ENCODE data around the gene SLC25A6. TPM values are rescaled to one million over a fixed set of nuclear protein-coding genes. Genes with fewer than 3 reads are reported as not detected.

The SLC25A6 gene
- total and polyA plus RNA-seq, 9 donors = 137 to 720 (median 643) TPM

DNA sequence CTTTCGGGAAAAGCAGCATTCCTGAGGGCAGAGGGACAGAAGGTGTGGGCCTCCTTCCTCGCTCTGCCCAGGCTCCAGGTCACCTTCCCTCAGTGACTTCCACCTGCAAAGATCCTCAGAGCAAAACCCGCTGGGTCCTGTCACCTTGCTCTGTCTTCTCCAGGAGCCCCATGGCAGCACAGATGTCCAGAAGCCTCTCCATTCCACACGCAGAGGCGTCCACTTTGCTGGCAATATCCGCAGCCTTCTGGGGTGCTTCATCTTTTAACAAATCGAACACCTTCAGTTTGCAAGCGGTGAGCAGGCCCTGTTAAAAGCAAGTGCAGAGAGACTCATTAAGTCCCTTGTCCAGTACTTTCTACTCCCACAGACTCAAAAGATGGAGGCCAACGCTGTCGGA, 33.5 kb upstream of the SLC25A6 start:
- 98% methylated on average over 8 of the region's 10 CpGs for WGBS (ENCODE audit: insufficient coverage)
- DNase-seq = no peak
- no peak overlapping the region for H3K27ac ChIP-seq (ENCODE audit: low read length)
- no peak overlapping the region for H3K4me3 ChIP-seq (ENCODE audit: low read length)
- peaks cover 30% of the 10 kb centered on the region for H3K9me3 ChIP-seq (replicated peaks; ENCODE audit: control insufficient read depth, low read depth, low read length)
- H3K27me3 ChIP-seq (ENCODE audit: control insufficient read depth, insufficient read depth, low read length) = peaks cover 2% of the 10 kb centered on the region
- peaks cover 36% of the 10 kb centered on the region for H3K36me3 ChIP-seq (ENCODE audit: control insufficient read depth, insufficient read depth, low read length)
- no peaks in the 10 kb centered on the region for H3K4me1 ChIP-seq (ENCODE audit: control insufficient read depth, insufficient read depth, low read length)

DNA sequence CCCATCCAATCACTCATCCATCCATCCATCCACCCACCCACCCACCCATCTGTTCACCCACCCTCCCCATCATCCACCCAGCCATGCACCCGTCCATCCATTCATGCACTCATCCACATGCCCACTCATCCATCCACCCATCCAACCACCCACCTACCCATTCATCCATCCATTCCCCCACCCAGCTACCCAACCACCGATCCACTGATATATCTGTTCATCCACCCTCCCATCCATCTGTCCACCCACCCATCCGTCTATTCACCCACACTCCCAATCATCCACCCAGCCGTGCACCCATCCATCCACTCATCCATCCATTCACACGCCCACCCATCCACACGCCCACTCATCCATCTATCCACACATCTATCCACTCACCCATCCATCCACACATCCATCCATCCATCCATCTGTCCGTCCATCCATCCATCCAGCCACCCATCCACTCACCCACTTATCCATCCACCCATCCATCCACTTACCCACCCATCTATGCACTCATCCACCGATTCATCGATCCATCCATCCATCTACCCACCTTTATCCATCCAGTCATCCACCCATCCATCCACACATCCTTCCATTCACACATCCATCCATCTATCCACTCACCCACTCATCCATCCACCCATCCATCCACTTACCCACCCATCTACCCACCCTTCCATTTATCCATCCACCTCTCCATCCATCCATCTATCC, 32.4 kb upstream of the SLC25A6 start:
- Histone ChIP-seq H3K4me1 (ENCODE audit: control insufficient read depth, insufficient read depth, low read length) (no peaks in the 10 kb centered on the region), H3K27ac (ENCODE audit: low read length) (no peak overlapping the region), H3K36me3 (ENCODE audit: control insufficient read depth, insufficient read depth, low read length) (peaks cover 38% of the 10 kb centered on the region), H3K4me3 (ENCODE audit: low read length) (no peak overlapping the region), H3K9me3 (replicated peaks; ENCODE audit: control insufficient read depth, low read depth, low read length) (peaks cover 30% of the 10 kb centered on the region), H3K27me3 (ENCODE audit: control insufficient read depth, insufficient read depth, low read length) (peaks cover 2% of the 10 kb centered on the region)
- DNase-seq = no peak
- 98% methylated on average over 9 of the region's 9 CpGs for WGBS (ENCODE audit: insufficient coverage)

DNA sequence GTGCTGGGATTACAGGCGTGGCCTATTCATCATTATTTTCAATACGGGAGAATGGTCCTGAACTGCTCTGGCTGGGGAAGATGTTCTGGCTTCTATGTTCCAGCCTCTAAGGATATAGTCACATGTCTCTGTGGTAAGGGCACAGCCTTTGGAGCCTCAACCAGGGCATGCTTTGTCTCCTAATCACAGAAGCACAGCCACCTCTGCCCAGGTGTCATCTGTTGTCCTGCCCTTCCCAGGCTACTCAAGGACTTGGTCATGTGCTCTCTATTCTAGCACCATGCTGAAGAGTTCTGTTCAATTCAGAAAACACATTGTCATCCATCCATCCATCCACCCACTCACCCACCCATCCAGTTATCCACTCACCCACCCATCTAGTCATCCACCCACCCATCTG, 31.3 kb upstream of the SLC25A6 start:
- 100% methylated on average over 1 of the region's 2 CpGs for WGBS (ENCODE audit: insufficient coverage)
- Histone ChIP-seq H3K27ac (ENCODE audit: low read length) (no peak overlapping the region), H3K36me3 (ENCODE audit: control insufficient read depth, insufficient read depth, low read length) (peaks cover 45% of the 10 kb centered on the region), H3K4me1 (ENCODE audit: control insufficient read depth, insufficient read depth, low read length) (no peaks in the 10 kb centered on the region), H3K27me3 (ENCODE audit: control insufficient read depth, insufficient read depth, low read length) (peaks cover 2% of the 10 kb centered on the region), H3K9me3 (replicated peaks; ENCODE audit: control insufficient read depth, low read depth, low read length) (peaks cover 35% of the 10 kb centered on the region), H3K4me3 (ENCODE audit: low read length) (no peak overlapping the region)
- no peak for DNase-seq

DNA sequence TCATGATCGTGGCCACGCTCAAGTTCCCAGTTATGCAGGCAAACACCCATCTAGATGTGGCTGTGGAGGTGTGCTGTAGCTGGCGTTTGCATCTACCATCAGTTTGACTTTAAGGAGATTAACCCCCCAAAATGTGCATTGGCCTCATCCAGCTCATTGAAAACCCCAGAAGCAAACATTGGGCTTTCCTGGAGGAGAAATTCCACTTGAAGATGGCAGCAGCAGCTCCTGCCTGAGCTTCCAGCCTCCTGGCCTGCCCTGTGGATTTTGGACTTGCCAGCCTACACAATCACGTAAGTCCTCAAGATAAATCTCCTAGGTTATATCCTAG, 30.2 kb upstream of the SLC25A6 start:
- Histone ChIP-seq H3K36me3 (ENCODE audit: control insufficient read depth, insufficient read depth, low read length) (peaks cover 39% of the 10 kb centered on the region), H3K4me3 (ENCODE audit: low read length) (no peak overlapping the region), H3K27me3 (ENCODE audit: control insufficient read depth, insufficient read depth, low read length) (peaks cover 2% of the 10 kb centered on the region), H3K4me1 (ENCODE audit: control insufficient read depth, insufficient read depth, low read length) (no peaks in the 10 kb centered on the region), H3K27ac (ENCODE audit: low read length) (no peak overlapping the region), H3K9me3 (replicated peaks; ENCODE audit: control insufficient read depth, low read depth, low read length) (peaks cover 34% of the 10 kb centered on the region)
- no peak for DNase-seq
- 100% methylated on average over 1 of the region's 4 CpGs for WGBS (ENCODE audit: insufficient coverage)

DNA sequence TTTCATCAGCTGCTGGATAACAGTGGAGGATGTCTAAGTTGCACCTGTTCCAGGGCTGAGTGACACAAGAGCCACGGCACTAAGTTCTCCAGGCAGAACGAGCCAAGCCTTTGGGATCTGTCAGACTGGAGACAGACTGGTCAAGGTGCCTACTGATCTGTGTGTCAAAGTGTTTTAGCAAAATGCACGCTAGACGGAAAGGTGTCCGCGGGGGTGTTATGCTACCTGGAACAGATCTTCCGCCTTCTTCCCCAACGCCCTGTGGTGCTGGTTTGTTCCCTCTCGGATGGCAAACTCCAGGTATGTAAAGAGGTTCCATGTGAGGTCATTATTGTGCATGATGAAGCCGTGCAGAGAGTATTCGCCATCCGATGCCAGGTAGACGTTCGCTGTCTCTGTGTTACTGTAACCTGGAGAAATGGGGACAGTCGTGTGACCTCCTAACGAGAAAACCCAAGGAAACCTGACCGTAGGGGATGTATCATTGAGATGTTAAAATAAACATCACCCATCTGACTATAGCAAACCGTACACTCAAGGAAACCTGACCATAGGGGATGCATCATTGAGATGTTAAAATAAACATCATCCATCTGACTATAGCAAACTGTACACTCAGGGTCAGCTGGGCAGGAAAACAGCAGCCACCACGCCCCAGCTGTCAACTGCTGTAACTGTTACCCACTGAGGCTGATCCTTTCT, 29.7 kb upstream of the SLC25A6 start:
- Histone ChIP-seq H3K36me3 (ENCODE audit: control insufficient read depth, insufficient read depth, low read length) (peaks cover 39% of the 10 kb centered on the region), H3K4me3 (ENCODE audit: low read length) (no peak overlapping the region), H3K4me1 (ENCODE audit: control insufficient read depth, insufficient read depth, low read length) (no peaks in the 10 kb centered on the region), H3K9me3 (replicated peaks; ENCODE audit: control insufficient read depth, low read depth, low read length) (peaks cover 34% of the 10 kb centered on the region), H3K27me3 (ENCODE audit: control insufficient read depth, insufficient read depth, low read length) (peaks cover 2% of the 10 kb centered on the region), H3K27ac (ENCODE audit: low read length) (no peak overlapping the region)
- WGBS (ENCODE audit: insufficient coverage) = 94% methylated on average over 12 of the region's 19 CpGs
- DNase-seq = no peak

DNA sequence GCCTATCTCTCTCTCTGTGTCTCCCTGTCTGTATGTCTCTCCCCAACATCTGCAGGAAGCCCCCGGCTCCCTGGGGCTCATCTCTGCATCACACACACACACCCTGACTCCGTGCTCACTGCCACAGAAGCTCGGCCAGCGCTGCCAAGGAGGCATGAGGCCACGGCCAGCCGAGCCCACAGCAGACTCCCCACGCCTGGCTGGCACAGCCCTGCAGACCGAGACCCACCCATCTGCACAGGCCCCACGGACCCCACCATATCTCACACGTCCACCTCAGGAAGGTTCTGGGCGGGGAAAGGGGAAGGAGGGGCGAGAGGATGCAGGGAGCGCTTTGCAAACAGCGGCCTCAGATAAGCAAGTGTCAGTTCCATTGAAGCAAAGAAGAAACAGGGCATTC, 28.5 kb upstream of the SLC25A6 start:
- H3K27me3 ChIP-seq (ENCODE audit: control insufficient read depth, insufficient read depth, low read length) = peaks cover 2% of the 10 kb centered on the region
- no peaks in the 10 kb centered on the region for H3K4me1 ChIP-seq (ENCODE audit: control insufficient read depth, insufficient read depth, low read length)
- H3K4me3 ChIP-seq (ENCODE audit: low read length) = no peak overlapping the region
- H3K36me3 ChIP-seq (ENCODE audit: control insufficient read depth, insufficient read depth, low read length) = peaks cover 40% of the 10 kb centered on the region
- H3K27ac ChIP-seq (ENCODE audit: low read length) = no peak overlapping the region
- 75% methylated on average over 3 of the region's 14 CpGs for WGBS (ENCODE audit: insufficient coverage)
- peaks cover 32% of the 10 kb centered on the region for H3K9me3 ChIP-seq (replicated peaks; ENCODE audit: control insufficient read depth, low read depth, low read length)
- no peak for DNase-seq

DNA sequence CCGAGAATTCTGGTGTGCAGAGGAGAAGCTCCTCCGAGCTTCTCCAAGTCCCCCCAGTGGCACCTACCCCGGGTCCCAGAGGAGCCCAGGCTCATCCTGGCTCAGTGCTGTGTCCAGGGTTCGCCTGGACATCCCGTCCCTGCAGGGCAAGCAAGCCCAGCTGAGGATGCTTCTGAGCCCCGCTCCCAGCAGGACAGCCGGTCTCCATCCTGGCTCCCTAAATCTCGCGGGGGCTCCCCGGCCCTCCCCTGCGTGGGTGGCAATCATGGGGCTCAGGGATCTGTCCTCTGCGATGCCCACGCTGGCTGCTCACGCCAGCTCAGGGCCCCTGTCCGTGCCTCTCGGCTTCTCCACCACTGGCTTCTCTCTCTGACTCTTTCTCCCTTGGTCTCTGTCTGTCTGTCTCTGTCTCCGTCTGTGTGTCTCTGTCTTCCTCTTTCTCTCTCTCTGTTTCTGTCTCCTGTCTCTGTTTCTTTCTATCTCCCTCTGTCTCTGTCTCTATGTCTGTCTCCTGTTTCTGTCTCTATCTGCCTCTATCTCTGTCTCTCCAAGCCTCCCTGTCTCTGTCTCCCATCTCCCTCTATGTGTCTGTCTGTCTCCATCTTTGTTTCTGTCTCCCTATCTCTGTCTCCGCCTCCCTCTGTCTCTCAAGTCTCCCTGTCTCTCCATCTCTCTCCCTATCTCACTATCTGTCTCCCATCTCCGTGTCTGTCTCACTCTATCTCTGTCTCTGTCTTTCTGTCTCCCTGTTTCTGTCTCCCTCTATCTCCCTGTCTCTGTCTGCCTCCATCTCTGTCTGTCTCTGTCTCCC, 27.8 kb upstream of the SLC25A6 start:
- no peak overlapping the region for H3K27ac ChIP-seq (ENCODE audit: low read length)
- H3K36me3 ChIP-seq (ENCODE audit: control insufficient read depth, insufficient read depth, low read length) = peaks cover 37% of the 10 kb centered on the region
- DNase-seq = no peak
- no peak overlapping the region for H3K4me3 ChIP-seq (ENCODE audit: low read length)
- H3K4me1 ChIP-seq (ENCODE audit: control insufficient read depth, insufficient read depth, low read length) = no peaks in the 10 kb centered on the region
- WGBS (ENCODE audit: insufficient coverage) = 83% methylated on average over 19 of the region's 19 CpGs
- H3K9me3 ChIP-seq (replicated peaks; ENCODE audit: control insufficient read depth, low read depth, low read length) = peaks cover 32% of the 10 kb centered on the region
- H3K27me3 ChIP-seq (ENCODE audit: control insufficient read depth, insufficient read depth, low read length) = peaks cover 2% of the 10 kb centered on the region

DNA sequence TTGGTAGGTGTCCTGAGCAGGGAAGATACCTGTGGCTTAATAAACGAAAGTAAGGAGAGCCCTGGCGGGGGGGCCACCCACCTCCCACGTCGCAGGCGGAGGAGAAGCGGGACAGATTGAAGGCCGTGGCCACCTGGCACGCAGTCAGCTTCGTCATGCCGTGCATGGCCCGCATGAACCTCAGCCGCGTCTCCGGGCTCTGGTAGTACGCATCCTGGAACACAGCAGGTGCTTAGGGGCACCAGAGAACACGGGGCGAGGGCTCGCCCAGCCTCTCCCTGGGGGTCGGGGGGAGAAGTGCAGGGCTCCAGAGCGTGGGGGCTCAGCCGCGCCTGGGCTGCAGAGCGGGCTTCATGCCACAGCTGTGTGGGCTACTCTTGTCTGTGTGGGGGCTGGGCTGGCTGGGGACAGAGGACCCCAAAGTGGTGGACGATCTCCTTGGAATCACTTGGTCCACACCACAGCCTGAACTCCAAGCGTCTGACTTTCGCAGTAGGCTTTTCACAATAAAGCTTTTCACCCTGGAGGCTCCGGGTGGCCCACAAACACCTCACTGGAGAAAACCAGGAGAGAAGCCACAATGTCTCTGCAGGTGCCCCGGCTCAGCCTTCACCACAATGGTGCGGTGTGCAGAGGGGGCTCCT, 27.1 kb upstream of the SLC25A6 start:
- H3K27me3 ChIP-seq (ENCODE audit: control insufficient read depth, insufficient read depth, low read length) = peaks cover 2% of the 10 kb centered on the region
- H3K36me3 ChIP-seq (ENCODE audit: control insufficient read depth, insufficient read depth, low read length) = peaks cover 37% of the 10 kb centered on the region
- DNase-seq = no peak
- no peak overlapping the region for H3K27ac ChIP-seq (ENCODE audit: low read length)
- no peak overlapping the region for H3K4me3 ChIP-seq (ENCODE audit: low read length)
- peaks cover 29% of the 10 kb centered on the region for H3K9me3 ChIP-seq (replicated peaks; ENCODE audit: control insufficient read depth, low read depth, low read length)
- no peaks in the 10 kb centered on the region for H3K4me1 ChIP-seq (ENCODE audit: control insufficient read depth, insufficient read depth, low read length)
- WGBS (ENCODE audit: insufficient coverage) = 89% methylated on average over 24 of the region's 29 CpGs

DNA sequence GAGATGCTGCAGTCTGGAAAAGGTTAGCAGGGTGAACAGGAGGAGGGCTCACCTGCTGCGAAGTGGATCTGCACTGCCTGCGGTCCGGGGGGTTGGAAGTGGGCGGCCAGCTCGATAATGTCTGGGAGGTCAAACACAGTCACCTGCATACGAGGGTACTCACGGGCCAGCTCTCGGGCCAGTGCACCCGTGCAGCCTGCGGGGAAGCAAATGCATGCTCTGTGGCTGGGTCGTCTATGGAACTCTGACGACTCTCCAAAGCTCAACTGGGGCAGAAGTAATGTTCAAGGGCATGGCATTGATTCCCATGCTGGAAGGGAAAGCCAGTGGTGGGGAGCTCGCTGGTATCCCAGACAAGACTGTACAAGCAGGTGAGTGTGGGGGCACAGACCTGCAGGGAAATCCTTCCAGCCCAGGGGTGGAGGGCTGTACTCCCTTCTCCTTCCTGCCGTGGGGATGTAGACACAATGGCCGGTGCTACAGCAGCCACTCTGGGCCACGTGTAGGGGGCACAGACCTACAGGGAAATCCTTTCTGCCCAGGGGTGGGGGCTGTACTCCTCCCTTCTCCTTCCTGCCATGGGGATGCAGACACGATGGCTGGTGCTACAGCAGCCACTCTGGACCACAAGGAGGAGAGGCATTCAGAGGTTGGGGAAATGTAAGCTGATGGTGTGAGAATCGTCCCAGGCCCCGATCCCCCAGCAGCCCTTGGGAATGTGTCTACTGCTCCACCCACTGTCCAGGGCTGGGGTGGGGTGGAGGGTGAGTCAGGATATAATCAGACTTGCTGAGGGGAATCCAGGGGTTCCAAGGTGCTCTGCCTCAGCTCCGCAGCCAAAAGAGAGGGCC, 26.2 kb upstream of the SLC25A6 start:
- no peaks in the 10 kb centered on the region for H3K4me1 ChIP-seq (ENCODE audit: control insufficient read depth, insufficient read depth, low read length)
- no peak overlapping the region for H3K4me3 ChIP-seq (ENCODE audit: low read length)
- no peak overlapping the region for H3K27ac ChIP-seq (ENCODE audit: low read length)
- no peak for DNase-seq
- WGBS (ENCODE audit: insufficient coverage) = 82% methylated on average over 16 of the region's 20 CpGs
- H3K27me3 ChIP-seq (ENCODE audit: control insufficient read depth, insufficient read depth, low read length) = peaks cover 2% of the 10 kb centered on the region
- peaks cover 41% of the 10 kb centered on the region for H3K36me3 ChIP-seq (ENCODE audit: control insufficient read depth, insufficient read depth, low read length)
- peaks cover 23% of the 10 kb centered on the region for H3K9me3 ChIP-seq (replicated peaks; ENCODE audit: control insufficient read depth, low read depth, low read length)

All from muscle of leg (tissue), 11 donors.